Melanocyte of skin (primary cell): ENCODE data around the gene PNLIPRP1. TPM values are rescaled to one million over a fixed set of nuclear protein-coding genes. Genes with fewer than 3 reads are reported as not detected.

Source experiments
- total RNA-seq, 2 donors: library from RNA; depleted of rRNA; stranded (reverse); fragments of >200 nt; gene quantifications; 2 replicates each; pipeline ENCODE4 v1.2.3, GENCODE V29; 2012

Gene PNLIPRP1
- total RNA-seq, result not detected

DNA sequence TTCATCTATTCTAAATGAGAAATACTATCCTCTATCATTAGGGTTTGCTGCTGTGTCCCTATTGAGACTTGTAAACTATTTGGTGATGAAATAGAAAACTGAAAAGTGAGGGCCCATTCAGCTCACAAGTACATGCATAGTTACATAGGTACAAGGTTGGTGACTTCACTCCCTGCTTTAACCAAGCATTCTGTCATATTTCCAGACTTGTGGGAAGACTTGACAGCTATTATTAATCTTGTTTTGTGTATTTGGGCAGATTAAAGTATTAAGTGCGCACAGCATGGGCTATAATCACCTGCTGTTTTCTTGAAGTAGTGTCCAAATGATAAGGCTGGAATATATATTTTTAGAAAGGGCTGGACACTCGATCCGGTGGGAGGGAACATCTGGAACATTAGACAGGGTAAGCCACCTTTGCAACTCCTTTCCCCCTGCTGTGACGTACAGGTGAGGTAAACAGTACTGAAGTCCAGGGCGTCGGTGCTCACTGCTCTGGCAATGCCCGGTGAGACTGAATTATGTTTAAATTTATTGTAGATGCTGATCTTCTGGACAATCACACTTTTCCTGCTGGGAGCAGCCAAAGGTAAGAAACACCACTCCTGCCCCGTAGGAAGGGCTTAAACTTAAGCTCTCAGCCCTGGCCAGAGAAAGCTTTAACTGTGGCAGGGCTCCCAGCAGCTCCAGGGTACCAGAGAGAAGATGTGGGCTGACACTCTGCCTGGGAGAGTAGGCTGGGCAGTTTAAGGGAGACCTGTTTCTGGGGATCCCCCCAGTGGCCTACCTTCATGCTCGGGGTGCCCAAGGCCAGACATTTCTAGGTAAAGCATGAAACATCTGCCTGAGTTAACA lies at the start of gene PNLIPRP1:
Gene PNLIPRP1 (plus strand): TSS at position 370 of the 855 bp plus-strand sequence. CDS start 171 bp downstream, at position 541.

DNA sequence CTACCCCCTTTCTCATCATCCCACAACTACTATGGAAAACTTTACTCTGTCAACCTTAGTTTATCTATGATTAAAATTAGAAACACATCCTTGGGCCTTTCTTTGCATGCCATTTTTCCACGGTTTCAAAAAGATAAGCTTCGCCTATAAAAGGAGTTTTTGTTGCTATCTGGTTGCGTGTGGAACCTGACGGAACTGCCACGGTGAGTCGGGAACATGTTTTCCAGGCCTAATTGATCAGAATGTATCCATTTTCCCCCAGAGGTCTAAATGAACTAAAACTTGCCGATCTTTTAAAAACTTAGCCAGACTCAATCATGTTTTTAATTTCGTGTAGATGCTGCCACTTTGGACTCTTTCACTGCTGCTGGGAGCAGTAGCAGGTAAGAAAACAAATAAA lies 45.0 kb upstream of the PNLIPRP1 start, which contains the start of gene PNLIP:
Gene PNLIP (plus strand): TSS at position 176 of the 400 bp plus-strand sequence. CDS start 162 bp downstream, at position 338.

DNA sequence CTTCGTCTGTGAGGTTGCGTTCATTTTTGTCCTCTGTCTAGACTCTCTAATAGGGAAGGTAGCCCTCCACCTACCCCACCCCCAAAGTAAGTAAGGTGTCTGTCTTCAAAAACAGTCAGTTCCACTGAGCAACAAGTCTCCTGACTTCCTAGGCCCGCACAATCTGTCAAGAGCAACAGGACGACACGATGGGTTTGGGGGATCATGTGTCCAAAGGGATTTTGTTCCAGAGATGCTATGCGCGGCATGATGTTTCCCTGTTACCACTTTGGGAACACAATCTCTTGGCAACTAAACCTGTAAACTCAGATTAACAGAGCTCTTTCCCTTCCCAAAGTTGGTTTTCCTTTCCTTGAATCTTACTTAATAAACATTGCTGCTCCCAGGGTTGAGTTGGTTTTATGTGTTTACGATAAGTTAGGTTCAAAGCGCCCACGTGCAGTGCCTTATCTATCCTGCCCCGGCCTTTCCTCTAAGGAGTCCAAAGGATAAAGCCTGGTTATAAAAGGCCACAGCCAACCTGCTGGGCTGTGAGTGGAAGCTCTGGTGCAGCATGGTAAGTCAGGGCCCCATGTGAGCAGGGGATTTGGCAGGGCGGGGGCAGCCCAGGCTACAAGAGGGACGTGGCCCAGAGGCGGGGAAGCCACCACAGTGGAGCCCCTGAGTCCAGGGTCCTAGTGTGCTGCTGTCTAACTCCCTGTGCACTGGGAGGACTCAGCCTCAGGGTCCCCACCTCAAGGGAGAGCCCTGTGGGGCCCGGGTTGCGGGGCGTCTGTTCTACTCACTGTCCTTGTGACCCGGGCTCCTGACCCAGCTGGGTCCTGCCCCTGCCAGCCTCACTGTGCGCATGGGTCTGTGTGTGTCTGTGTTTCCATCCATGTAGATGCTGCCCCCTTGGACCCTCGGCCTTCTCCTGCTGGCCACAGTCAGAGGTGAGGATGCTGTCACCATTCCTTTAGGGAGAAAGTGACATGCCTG lies 30.0 kb downstream of the PNLIPRP1 start, which contains the start of gene PNLIPRP2:
Gene PNLIPRP2 (plus strand): TSS at position 531 of the 978 bp plus-strand sequence.

Other genes starting within 250 kb of the PNLIPRP1 start
- gene PNLIPRP3, start 163.1 kb upstream of the PNLIPRP1 start, total RNA-seq, result 1 to 10 TPM in 1 of 2 donors, under 1 TPM in 1; 0.67 to 3.8 TPM
- gene PNLIP, start 45.0 kb upstream of the PNLIPRP1 start, total RNA-seq, result not detected
- gene PNLIPRP2, start 30.0 kb downstream of the PNLIPRP1 start, total RNA-seq, result not detected
- gene HSPA12A, start 151.6 kb downstream of the PNLIPRP1 start, total RNA-seq, result 10 to 100 TPM; 24.4 to 24.6 TPM